GM19193 (cell line): Measurements from ENCODE around the gene KIF9.
A peak's percentile ranks its signal among the peaks of the same experiment; 100 is the strongest.

Experiments used
- POLR2A ChIP-seq: IDR thresholded peaks from 4 replicates; pipeline ENCODE4 v1.6.1; 2011; ENCODE audit not compliant: insufficient read depth, insufficient read length; ENCODE audit errors: extremely low read depth

KIF9 gene

DNA sequence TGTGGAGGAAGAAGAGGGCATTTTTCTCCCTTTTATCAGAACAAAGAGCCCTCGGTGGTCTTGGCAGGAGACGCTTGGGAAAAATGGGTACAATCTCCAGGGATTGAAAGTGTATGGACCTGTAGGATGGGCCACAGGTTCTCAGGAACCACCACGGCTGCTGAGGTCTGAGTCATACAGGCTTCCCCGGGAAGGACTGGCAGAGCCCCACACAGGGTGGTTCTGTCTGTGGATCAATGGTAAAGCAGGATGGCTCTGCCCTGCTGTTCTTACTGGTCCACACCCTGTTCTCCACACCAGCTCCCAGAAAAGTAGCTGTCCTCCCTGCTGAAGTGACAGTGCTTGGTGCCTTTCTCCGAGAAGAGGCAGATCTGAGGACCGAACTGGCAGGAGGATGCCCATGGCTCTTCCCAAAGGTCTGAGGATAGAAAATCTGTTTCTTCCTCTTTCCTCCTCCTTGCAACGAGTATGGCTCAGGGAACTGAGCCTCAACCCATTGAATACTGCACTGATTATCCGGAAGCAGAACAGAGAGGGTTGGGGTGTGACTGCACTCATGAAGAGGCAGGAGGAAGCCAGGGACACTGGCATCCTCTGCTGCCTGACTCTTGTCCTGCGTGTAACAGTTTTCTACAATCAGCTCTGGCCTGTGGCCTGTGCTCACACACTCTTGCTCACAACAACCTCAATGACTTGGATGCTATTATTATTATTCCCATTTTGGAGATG is 39.0 kb downstream of the KIF9 start:
- TF ChIP-seq POLR2A, result no peak

- no peak for TF ChIP-seq POLR2A
These were observed 42.7 kb downstream of the KIF9 start for GRCh38 chr3:47239929-47240328.

DNA sequence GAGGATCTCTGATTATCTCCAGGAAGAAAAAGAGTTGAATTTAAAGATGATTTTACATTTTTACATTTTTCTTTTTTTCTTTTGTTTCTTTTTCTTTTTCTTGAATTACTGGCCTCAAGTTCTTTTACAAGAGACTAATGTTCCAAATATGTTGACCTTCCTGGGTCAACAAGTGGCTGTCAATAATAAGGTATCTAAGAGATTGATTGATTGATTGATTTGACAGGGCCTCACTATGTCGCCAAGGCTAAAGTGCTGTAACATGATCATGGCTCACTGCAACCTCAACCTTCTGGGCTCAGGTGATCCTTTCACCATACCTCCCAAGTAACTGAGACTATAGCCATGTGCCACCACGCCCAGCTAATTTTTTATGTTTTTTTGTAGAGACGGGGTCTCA is 44.6 kb downstream of the KIF9 start:
- no peak for TF ChIP-seq POLR2A

DNA sequence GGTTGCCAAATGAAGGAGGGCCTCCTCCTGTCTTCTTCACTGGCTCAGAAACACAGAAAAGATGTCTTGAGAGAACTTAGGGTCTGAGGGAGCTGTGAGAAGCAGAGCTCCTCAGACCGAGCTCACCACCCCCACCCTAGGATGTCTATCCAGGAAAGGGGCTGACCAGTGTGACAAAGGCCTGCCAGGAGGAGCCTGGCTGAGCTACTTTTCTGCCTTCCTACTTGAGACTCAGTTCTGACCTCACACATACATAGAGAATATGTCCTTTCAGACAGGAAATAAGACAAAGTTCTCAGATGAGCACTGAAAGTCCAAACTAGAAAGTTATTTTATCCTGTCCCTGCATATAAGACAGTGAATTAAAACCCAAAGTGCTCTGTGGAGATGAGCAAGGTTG is 54.5 kb downstream of the KIF9 start:
- no peak for TF ChIP-seq POLR2A

DNA sequence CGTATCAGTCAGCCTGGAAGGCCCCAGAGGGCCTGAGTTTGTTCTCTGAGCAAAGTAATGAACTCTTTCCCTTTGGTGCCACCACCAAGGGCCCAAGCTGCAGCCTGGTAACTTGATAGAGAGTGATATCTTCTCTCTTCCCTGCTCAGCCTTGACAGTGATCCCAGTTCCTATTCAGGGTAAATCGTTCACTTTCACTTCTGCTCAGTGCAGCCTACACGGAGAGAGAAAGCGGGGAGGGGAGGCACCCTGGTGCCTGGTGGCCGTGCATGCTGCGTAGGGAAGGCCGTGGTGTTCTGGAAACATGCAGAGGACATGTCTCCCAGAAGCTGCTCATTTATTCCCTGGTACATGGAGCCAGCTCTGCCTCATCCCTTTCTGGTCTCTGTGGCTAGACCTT is 54.9 kb downstream of the KIF9 start:
- TF ChIP-seq POLR2A, result peak; percentile 23

DNA sequence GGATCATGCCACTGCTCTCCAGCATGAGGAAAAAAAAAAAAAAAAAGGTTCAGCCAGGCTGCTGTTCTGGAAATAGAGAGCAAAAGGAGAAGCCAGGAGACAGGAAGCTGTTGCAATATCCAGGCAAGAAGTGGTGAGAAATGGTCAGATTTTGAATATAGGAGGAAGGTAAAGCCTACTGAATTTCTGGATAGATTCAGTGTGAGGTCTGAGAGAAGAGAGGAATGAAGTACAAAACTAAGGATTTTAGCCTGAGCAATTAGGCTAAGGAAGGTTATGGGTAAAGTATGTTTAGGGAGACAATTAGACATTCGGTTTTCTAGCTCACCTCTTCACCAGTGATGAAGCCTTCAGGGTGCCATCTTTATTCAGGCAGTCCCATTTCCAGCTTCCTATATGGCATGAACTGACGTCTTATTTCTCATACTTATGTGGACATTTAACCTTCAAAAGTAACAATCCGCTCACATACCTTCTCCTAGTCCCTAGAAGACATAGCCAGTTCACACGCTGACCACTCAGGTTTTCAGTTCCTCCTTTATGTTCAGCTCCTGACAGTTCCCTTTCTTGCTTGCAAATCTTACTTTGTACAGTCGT is 57.2 kb downstream of the KIF9 start:
- TF ChIP-seq POLR2A, result no peak

- no peak for TF ChIP-seq POLR2A
These were observed 58.8 kb downstream of the KIF9 start for GRCh38 chr3:47223755-47224154.

- TF ChIP-seq POLR2A, result no peak
These were observed 60.8 kb downstream of the KIF9 start for GRCh38 chr3:47221798-47222197.

DNA sequence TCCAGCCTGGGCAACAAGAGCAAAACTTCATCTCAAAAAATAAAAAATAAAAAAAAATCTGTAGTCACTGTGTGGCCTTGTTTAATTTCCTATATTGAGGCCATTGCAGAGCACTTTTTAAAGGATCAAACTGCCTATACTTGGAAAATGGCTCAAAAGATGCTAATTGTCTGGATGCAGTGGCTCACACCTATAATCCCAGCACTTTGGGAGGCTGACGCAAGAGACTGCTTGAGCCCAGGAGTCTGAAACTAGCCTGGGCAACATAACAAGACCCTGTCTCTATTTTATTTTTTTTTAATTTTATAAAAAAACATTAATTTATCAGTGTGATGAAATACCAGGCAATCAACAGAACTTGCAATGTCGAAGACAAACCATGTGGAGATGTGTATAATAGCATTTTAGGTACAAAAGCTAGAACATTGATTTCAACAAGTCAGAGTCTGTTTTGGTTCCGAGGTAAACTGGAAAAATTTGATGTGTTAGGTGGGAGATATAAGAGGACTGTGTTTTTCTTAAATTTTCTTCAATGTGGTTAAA is 71.7 kb downstream of the KIF9 start:
- no peak for TF ChIP-seq POLR2A

GRCh38 chr3:47204875-47205274 is 77.7 kb downstream of the KIF9 start:
- no peak for TF ChIP-seq POLR2A

DNA sequence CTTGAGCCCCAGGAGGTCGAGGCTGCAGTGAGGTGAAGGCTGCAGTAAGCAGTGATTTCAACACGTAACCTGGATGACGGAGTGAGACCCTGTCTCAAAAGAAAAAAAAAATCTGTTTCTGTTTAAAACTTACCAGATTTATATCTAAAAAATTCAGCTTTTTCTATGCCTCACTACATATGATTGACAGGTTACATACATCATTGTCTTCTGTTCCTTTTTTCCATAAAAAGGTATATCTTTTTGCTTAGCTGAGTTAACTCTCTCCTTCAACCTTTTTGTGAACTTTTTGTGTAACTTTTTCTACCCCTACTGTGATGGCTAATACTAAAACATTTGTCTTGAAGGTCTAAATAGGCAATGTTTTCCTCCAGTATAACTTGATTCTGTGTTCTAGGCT is 80.1 kb downstream of the KIF9 start:
- no peak for TF ChIP-seq POLR2A

DNA sequence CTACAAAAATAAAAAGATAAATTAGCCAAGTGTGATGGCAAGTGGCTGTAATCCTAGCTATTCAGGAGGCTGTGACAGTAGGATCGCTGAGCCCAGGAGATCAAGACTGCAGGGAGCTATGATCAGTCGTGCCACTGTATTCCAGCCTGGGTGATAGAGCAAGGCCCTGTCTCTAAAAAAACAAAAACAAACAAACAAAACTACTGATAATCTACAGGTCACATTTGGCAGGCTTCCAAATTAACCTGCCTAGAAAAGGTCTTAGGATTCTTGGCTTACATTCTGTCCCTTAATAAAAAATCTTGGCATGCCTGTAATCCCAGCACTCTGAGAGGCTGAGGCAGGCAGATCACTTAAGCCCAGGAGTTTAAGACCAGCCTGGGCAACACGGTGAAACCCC is 85.3 kb downstream of the KIF9 start:
- TF ChIP-seq POLR2A, result no peak

- TF ChIP-seq POLR2A, result no peak
These were observed 87.6 kb downstream of the KIF9 start for GRCh38 chr3:47194994-47195393.

- no peak for TF ChIP-seq POLR2A
These were observed 88.4 kb downstream of the KIF9 start for GRCh38 chr3:47193871-47194859.

GRCh38 chr3:47186285-47186684 is 96.3 kb downstream of the KIF9 start:
- TF ChIP-seq POLR2A, result no peak
